ENCODE measurements around the gene HAPSTR1. TPM values are rescaled to one million over a fixed set of nuclear protein-coding genes. Genes with fewer than 3 reads are reported as not detected.
A peak's percentile ranks its signal among the peaks of the same experiment; 100 is the strongest.

Gene HAPSTR1
- total and polyA plus RNA-seq, 2 of the 8 experiments (the other 6 are each of a cell fraction or from before 2014, with no cell fraction given), result 11.9 to 66.1 TPM

DNA sequence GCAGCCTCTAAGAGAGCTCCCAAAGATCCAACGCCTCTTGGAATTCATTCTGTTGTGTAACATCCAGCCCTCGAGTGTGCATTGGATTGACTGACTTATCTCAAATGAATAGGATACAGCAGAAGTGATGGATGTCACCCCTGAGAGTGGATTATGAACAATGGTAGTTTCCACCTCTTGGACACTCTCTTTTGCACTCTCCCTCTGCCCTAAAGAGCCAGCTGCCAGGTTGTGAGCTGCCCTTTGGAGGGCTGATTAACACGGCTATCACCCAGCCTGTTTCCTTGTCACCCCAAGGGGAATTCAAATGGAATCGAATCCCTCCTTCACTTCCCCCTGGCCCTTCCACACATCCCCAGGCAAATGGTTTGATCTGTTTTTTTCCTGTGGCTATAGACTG is 21.2 kb upstream of the HAPSTR1 start:
- no peak overlapping the region for H2BK15ac ChIP-seq (ENCODE audit: low read length)
- no peak overlapping the region for H2AK5ac ChIP-seq (ENCODE audit: low read depth, low read length)
- no peaks in the 10 kb centered on the region for H4K20me1 ChIP-seq (replicated peaks in 1 of 2; ENCODE audit: control insufficient read depth in 1 of 2, insufficient read depth in 2 of 2, low read length in 2 of 2)
- no peak overlapping the region for H3K9ac ChIP-seq (replicated peaks in 1 of 4; ENCODE audit: extremely low read depth in 1 of 4, low read depth in 3 of 4, low read length in 3 of 4)
- no peaks in the 10 kb centered on the region for H3K27me3 ChIP-seq (replicated peaks in 1 of 4; ENCODE audit: control insufficient read depth in 3 of 4, extremely low read depth in 1 of 4, insufficient read depth in 3 of 4, low read length in 3 of 4)
- no peaks in the 10 kb centered on the region for H3K79me1 ChIP-seq (ENCODE audit: low read depth, low read length)
- H3K4me3 ChIP-seq (ENCODE audit: extremely low read depth in 1 of 4, insufficient read depth in 2 of 4, low read depth in 3 of 4, low read length in 4 of 4), result no peak overlapping the region
- H2BK5ac ChIP-seq (ENCODE audit: low read depth, low read length), result no peak overlapping the region
- H4K5ac ChIP-seq (ENCODE audit: insufficient read length, low read depth, low read length), result no peak overlapping the region
- H2AFZ ChIP-seq (ENCODE audit: low read length), result peak overlapping the region; percentile 7
- H4K91ac ChIP-seq (replicated peaks; ENCODE audit: insufficient read length, low read length), result no peak overlapping the region
- no peak overlapping the region for H3K4ac ChIP-seq (replicated peaks; ENCODE audit: insufficient read length, low read depth, low read length)
- H3K4me2 ChIP-seq (ENCODE audit: insufficient read depth in 1 of 2, low read depth in 2 of 2, low read length in 2 of 2), result no peak overlapping the region
- H3K79me2 ChIP-seq (ENCODE audit: control insufficient read depth in 1 of 2, insufficient read depth in 2 of 2, low read length in 2 of 2), result no peaks in the 10 kb centered on the region
- H2BK120ac ChIP-seq (replicated peaks; ENCODE audit: low read depth, low read length), result no peak overlapping the region
- no peaks in the 10 kb centered on the region for H3K9me3 ChIP-seq (ENCODE audit: insufficient read depth in 2 of 2, low read depth in 1 of 2, low read length in 1 of 2)
- no peaks in the 10 kb centered on the region for H3K4me1 ChIP-seq (replicated peaks in 1 of 4; ENCODE audit: control insufficient read depth in 3 of 4, insufficient read depth in 4 of 4, low read length in 3 of 4)
- 90% methylated on average over 4 of the region's 4 CpGs; no CpG with 5 or more reads in 1 of the 2 experiments for WGBS, 2 experiments (ENCODE audit: extremely low coverage in 1 of 2, insufficient coverage in 1 of 2, insufficient read length in 1 of 2, insufficient replicate concordance in 2 of 2, low coverage in 1 of 2, low lambda C conversion rate in 2 of 2, missing lambda C conversion rate in 1 of 2)
- no peak overlapping the region for H2BK12ac ChIP-seq (ENCODE audit: low read depth, low read length)
- no peak overlapping the region for H3K14ac ChIP-seq (ENCODE audit: insufficient read length)
- no peak overlapping the region for H4K8ac ChIP-seq (ENCODE audit: extremely low read depth, insufficient read depth, low read length)
- no peaks in the 10 kb centered on the region; the same call in 1 of the 2 replicates for H3K23me2 ChIP-seq (ENCODE audit: low read depth, low read length)
- ChIA-PET POLR2A (ENCODE audit: partially characterized antibody) (interaction anchor here (6.2 kb wide), 1 partner anchor 22 kb away, joined by 34 read pairs; the partner anchor contains the start of gene HAPSTR1), CTCF (ENCODE audit: partially characterized antibody) (interaction anchor here (1.2 kb wide), 1 partner anchor 18 kb away, joined by 3 read pairs; no protein-coding TSS in a partner anchor)
- H3K36me3 ChIP-seq (ENCODE audit: control insufficient read depth in 2 of 4, insufficient read depth in 4 of 4, low read length in 3 of 4), result no peaks in the 10 kb centered on the region
- DNase-seq (ENCODE audit: low read depth in 1 of 2, low spot score in 2 of 2) (no peak), FAIRE-seq (no peak)
- no peak overlapping the region for H3K23ac ChIP-seq (ENCODE audit: insufficient read length)
- H2BK20ac ChIP-seq (ENCODE audit: low read length), result no peak overlapping the region
- no peak overlapping the region for H3K18ac ChIP-seq (ENCODE audit: extremely low read depth, low read length)
- no peak overlapping the region for H3K56ac ChIP-seq (replicated peaks; ENCODE audit: insufficient read length, low read depth, low read length)
- H3K27ac ChIP-seq (ENCODE audit: low read depth, low read length), result no peak overlapping the region
- TF ChIP-seq TAF7 (optimal IDR thresholded peaks at IDR 0.05; ENCODE audit: borderline replicate concordance, low read depth, low read length) (no peak), SP4 (IDR thresholded peaks at IDR 0.05; ENCODE audit: low read length) (no peak), JUND (IDR thresholded peaks at IDR 0.05; ENCODE audit: low read length) (no peak), CBX5 (IDR thresholded peaks at IDR 0.05; ENCODE audit: low read depth, low read length) (no peak), SUZ12 (IDR thresholded peaks at IDR 0.05; ENCODE audit: low read length) (no peak), NRF1 (IDR thresholded peaks at IDR 0.05; ENCODE audit: low read depth, low read length) (no peak), ZNF274 (IDR thresholded peaks at IDR 0.05; ENCODE audit: borderline replicate concordance, extremely low read depth, low read length) (no peak), ASH2L (IDR thresholded peaks at IDR 0.05; ENCODE audit: low read length) (no peak), EGR1 (IDR thresholded peaks at IDR 0.05; ENCODE audit: borderline replicate concordance, low read depth, low read length) (no peak), SIRT6 (IDR thresholded peaks at IDR 0.05; ENCODE audit: low read length) (no peak), CHD1 (IDR thresholded peaks at IDR 0.05; ENCODE audit: low read depth, low read length) (no peak)
- TF ChIP-seq, protein P1, sequence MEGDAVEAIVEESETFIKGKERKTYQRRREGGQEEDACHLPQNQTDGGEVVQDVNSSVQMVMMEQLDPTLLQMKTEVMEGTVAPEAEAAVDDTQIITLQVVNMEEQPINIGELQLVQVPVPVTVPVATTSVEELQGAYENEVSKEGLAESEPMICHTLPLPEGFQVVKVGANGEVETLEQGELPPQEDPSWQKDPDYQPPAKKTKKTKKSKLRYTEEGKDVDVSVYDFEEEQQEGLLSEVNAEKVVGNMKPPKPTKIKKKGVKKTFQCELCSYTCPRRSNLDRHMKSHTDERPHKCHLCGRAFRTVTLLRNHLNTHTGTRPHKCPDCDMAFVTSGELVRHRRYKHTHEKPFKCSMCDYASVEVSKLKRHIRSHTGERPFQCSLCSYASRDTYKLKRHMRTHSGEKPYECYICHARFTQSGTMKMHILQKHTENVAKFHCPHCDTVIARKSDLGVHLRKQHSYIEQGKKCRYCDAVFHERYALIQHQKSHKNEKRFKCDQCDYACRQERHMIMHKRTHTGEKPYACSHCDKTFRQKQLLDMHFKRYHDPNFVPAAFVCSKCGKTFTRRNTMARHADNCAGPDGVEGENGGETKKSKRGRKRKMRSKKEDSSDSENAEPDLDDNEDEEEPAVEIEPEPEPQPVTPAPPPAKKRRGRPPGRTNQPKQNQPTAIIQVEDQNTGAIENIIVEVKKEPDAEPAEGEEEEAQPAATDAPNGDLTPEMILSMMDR (IDR thresholded peaks at IDR 0.05; ENCODE audit: control extremely low read depth in 1 of 3, insufficient read depth in 1 of 3, low read depth in 1 of 3, low read length in 3 of 3), result no peak

Data from H1 (cell line).